HepG2 (cell line): Measurements from ENCODE around the gene CTSA. TPM values are rescaled to one million over a fixed set of nuclear protein-coding genes. Genes with fewer than 3 reads are reported as not detected.

Source experiments
- EED ChIP-seq: sonication (generic); formaldehyde crosslinking; IDR thresholded peaks from 2 replicates; pipeline ENCODE4 v1.5.0; 2020; ENCODE audit warnings: mild to moderate bottlenecking, missing genetic modification reagents
- ELF1 ChIP-seq: sonication (generic); formaldehyde crosslinking; IDR thresholded peaks from 2 replicates; pipeline ENCODE4 v1.4.0; 2020; ENCODE audit warnings: missing genetic modification reagents
- KMT2A ChIP-seq: sonication (generic); formaldehyde crosslinking; IDR thresholded peaks from 2 replicates; pipeline ENCODE4 v1.4.0; 2020; ENCODE audit warnings: missing genetic modification reagents
- PAWR ChIP-seq: sonication (generic); formaldehyde crosslinking; IDR thresholded peaks from 2 replicates; pipeline ENCODE4 v1.4.0; 2020; ENCODE audit warnings: missing genetic modification reagents, mild to moderate bottlenecking, borderline replicate concordance
- PHF21A ChIP-seq: sonication (generic); formaldehyde crosslinking; IDR thresholded peaks from 2 replicates; pipeline ENCODE4 v1.5.0; 2020; ENCODE audit warnings: mild to moderate bottlenecking, missing genetic modification reagents
- PLRG1 ChIP-seq: fragments of 450-650 bp; conservative IDR thresholded peaks from 2 replicates; pipeline ENCODE4 v1.6.1; 2016
- RARG ChIP-seq: sonication (generic); formaldehyde crosslinking; IDR thresholded peaks from 2 replicates; pipeline ENCODE4 v1.4.0; 2020; ENCODE audit warnings: low read depth, mild to moderate bottlenecking, missing genetic modification reagents
- TBX3 ChIP-seq: fragments of 450-650 bp; IDR thresholded peaks from 2 replicates; pipeline ENCODE4 v1.6.1; 2017; ENCODE audit warnings: antibody characterized with exemption, mild to moderate bottlenecking, inconsistent platforms, borderline replicate concordance
- ZEB1 ChIP-seq: IDR thresholded peaks from 2 replicates; pipeline ENCODE4 v1.6.1; 2012; ENCODE audit warnings: mild to moderate bottlenecking, low read depth, inconsistent platforms; ENCODE audit not compliant: insufficient replicate concordance
- ZMAT3 ChIP-seq: sonication (generic); formaldehyde crosslinking; conservative IDR thresholded peaks from 2 replicates; pipeline ENCODE4 v1.7.0; 2021; ENCODE audit warnings: missing genetic modification reagents
- ZNF251 ChIP-seq: sonication (generic); formaldehyde crosslinking; IDR thresholded peaks from 2 replicates; pipeline ENCODE4 v1.9.0; 2021; ENCODE audit warnings: mild to moderate bottlenecking, missing genetic modification reagents
- ZNF34 ChIP-seq: sonication (generic); formaldehyde crosslinking; IDR thresholded peaks from 2 replicates; pipeline ENCODE4 v1.4.0; 2020; ENCODE audit warnings: mild to moderate bottlenecking, missing genetic modification reagents, borderline replicate concordance
- ZNF431 ChIP-seq: sonication (generic); formaldehyde crosslinking; IDR thresholded peaks from 2 replicates; pipeline ENCODE4 v1.9.0; 2022; ENCODE audit warnings: missing genetic modification reagents, low read depth, mild to moderate bottlenecking, borderline replicate concordance
- ZNF552 ChIP-seq: sonication (generic); formaldehyde crosslinking; IDR thresholded peaks from 2 replicates; pipeline ENCODE4 v1.9.0; 2022; ENCODE audit warnings: missing genetic modification reagents, mild to moderate bottlenecking, borderline replicate concordance
- polyA plus RNA-seq, 8 experiments: library from polyadenylated mRNA; depleted of rRNA in 3 of 8; stranded (reverse) in 7 of 8; unstranded in 1 of 8; fragments of >200 nt; fragmentation: Illumina TruSeq in 4 of 8; extraction: Trizol in 4 of 8; gene quantifications; 2 replicates each; pipeline versions ENCODE4 v1.2.1 to v1.2.3, GENCODE V29; 2011 to 2016; ENCODE audit warnings: low read depth in 4 of 8, missing spikeins in 1 of 8, mixed read lengths in 1 of 8; ENCODE audit not compliant: insufficient read depth in 1 of 8
- total RNA-seq, 5 experiments: library from RNA; depleted of rRNA; stranded (reverse); fragments of >200 nt; fragmentation: Illumina TruSeq; extraction: Trizol; gene quantifications; 2 replicates each; pipeline ENCODE4 v1.2.3, GENCODE V29; 2016; ENCODE audit warnings: low read depth in 1 of 5
- TF ChIP-seq, protein P1 (sequence below): fragments of 450-650 bp; IDR thresholded peaks from 2 replicates; pipeline ENCODE4 v1.6.1; 2017; ENCODE audit warnings: mild to moderate bottlenecking
- TF ChIP-seq, protein P2 (sequence below): sonication (generic); formaldehyde crosslinking; conservative IDR thresholded peaks from 2 replicates; pipeline ENCODE4 v1.4.0; 2020; ENCODE audit warnings: missing genetic modification reagents
- TF ChIP-seq, protein P3 (sequence below): sonication (generic); formaldehyde crosslinking; IDR thresholded peaks from 2 replicates; pipeline ENCODE4 v1.4.0; 2020; ENCODE audit warnings: mild to moderate bottlenecking, low read depth, missing genetic modification reagents
- TF ChIP-seq, protein P4 (sequence below): sonication (generic); formaldehyde crosslinking; IDR thresholded peaks from 2 replicates; pipeline ENCODE4 v1.4.0; 2020; ENCODE audit warnings: missing genetic modification reagents
- TF ChIP-seq, protein P5 (sequence below): sonication (generic); formaldehyde crosslinking; IDR thresholded peaks from 2 replicates; pipeline ENCODE4 v1.8.0; 2022; ENCODE audit warnings: mild to moderate bottlenecking, missing genetic modification reagents, borderline replicate concordance
- TF ChIP-seq, protein P6 (sequence below): conservative IDR thresholded peaks from 2 replicates; pipeline ENCODE4 v1.6.1; 2018; ENCODE audit warnings: missing genetic modification reagents
- TF ChIP-seq, protein P7 (sequence below): IDR thresholded peaks from 2 replicates; pipeline ENCODE4 v1.6.1; 2016

The CTSA gene
- total and polyA plus RNA-seq, 2 of the 13 experiments (the other 11 are each of a cell fraction or from before 2014, with no cell fraction given) = 202 to 231 TPM

DNA sequence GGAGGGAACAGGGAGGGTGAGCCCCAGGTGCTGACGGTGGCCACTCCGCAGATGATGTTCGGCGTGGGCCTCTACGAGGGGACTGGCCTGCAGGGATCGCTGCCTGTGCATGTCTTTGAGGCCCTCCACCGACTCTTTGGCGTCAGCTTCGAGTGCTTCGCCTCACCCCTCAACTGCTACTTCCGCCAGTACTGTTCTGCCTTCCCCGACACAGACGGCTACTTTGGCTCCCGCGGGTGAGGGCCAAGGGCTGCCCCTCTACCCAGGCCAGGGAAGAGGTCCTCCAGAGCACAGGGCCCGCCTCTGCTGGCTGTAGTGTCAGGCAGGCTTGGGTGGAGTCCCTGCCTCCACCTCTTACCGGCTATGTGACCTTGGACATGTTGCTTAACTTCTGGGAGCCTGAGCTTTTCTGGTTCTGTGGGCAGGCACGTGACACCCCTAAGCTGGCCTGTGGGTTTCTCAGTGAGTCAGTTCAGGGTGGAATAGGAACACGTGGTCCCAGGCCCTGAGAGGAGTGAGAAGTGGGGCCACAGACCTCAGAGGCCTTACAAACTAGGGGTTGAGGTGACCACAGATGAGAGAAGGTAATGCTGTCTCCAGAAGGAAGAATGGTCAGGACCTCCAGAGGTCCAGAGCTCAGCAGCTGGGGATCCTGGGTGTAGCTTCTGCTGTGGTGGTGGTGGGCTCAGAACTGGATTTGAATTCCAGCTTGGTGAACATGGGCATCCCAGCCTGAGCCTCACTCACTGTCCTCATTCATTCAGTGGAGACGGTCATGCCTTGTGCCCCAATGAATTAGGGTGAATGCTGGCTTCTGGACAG is 55.2 kb downstream of the CTSA start (continued):
- peak; percentile 78; the same call in 1 of the 2 replicates for TF ChIP-seq ZMAT3 (CRISPR knock-in tag)
- 0 out of 2 replicates have a peak, but pooled peaks have one; percentile 45 for TF ChIP-seq TBX3
- no peak for TF ChIP-seq ZNF251
- TF ChIP-seq PAWR (CRISPR knock-in tag) = no peak
- no peak for TF ChIP-seq ZEB1
- TF ChIP-seq, protein P1, sequence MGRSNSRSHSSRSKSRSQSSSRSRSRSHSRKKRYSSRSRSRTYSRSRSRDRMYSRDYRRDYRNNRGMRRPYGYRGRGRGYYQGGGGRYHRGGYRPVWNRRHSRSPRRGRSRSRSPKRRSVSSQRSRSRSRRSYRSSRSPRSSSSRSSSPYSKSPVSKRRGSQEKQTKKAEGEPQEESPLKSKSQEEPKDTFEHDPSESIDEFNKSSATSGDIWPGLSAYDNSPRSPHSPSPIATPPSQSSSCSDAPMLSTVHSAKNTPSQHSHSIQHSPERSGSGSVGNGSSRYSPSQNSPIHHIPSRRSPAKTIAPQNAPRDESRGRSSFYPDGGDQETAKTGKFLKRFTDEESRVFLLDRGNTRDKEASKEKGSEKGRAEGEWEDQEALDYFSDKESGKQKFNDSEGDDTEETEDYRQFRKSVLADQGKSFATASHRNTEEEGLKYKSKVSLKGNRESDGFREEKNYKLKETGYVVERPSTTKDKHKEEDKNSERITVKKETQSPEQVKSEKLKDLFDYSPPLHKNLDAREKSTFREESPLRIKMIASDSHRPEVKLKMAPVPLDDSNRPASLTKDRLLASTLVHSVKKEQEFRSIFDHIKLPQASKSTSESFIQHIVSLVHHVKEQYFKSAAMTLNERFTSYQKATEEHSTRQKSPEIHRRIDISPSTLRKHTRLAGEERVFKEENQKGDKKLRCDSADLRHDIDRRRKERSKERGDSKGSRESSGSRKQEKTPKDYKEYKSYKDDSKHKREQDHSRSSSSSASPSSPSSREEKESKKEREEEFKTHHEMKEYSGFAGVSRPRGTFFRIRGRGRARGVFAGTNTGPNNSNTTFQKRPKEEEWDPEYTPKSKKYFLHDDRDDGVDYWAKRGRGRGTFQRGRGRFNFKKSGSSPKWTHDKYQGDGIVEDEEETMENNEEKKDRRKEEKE = no peak
- TF ChIP-seq RARG (CRISPR knock-in tag) = 0 out of 2 replicates have a peak, but pooled peaks have one; percentile 32
- TF ChIP-seq, protein P2, sequence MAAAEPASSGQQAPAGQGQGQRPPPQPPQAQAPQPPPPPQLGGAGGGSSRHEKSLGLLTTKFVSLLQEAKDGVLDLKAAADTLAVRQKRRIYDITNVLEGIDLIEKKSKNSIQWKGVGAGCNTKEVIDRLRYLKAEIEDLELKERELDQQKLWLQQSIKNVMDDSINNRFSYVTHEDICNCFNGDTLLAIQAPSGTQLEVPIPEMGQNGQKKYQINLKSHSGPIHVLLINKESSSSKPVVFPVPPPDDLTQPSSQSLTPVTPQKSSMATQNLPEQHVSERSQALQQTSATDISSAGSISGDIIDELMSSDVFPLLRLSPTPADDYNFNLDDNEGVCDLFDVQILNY (CRISPR knock-in tag) = no peak
- peak; percentile 93 for TF ChIP-seq ZNF431
- no peak; the same call in 1 of the 2 replicates for TF ChIP-seq KMT2A
- peak; percentile 95 for TF ChIP-seq PHF21A
- peak; percentile 71 for TF ChIP-seq ZNF34 (CRISPR knock-in tag)
- peak; percentile 70 for TF ChIP-seq ELF1 (CRISPR knock-in tag)
- TF ChIP-seq, protein P3, sequence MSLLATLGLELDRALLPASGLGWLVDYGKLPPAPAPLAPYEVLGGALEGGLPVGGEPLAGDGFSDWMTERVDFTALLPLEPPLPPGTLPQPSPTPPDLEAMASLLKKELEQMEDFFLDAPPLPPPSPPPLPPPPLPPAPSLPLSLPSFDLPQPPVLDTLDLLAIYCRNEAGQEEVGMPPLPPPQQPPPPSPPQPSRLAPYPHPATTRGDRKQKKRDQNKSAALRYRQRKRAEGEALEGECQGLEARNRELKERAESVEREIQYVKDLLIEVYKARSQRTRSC = 0 out of 2 replicates have a peak, but pooled peaks have one; percentile 56
- no peak for TF ChIP-seq EED
- TF ChIP-seq, protein P4, sequence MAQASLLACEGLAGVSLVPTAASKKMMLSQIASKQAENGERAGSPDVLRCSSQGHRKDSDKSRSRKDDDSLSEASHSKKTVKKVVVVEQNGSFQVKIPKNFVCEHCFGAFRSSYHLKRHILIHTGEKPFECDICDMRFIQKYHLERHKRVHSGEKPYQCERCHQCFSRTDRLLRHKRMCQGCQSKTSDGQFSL (CRISPR knock-in tag) = peak; percentile 51; the same call in 1 of the 2 replicates
- TF ChIP-seq, protein P5, sequence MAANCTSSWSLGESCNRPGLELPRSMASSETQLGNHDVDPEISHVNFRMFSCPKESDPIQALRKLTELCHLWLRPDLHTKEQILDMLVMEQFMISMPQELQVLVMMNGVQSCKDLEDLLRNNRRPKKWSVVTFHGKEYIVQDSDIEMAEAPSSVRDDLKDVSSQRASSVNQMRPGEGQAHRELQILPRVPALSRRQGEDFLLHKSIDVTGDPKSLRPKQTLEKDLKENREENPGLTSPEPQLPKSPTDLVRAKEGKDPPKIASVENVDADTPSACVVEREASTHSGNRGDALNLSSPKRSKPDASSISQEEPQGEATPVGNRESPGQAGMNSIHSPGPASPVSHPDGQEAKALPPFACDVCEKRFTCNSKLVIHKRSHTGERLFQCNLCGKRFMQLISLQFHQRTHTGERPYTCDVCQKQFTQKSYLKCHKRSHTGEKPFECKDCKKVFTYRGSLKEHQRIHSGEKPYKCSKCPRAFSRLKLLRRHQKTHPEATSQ (CRISPR knock-in tag) = peak; percentile 69
- TF ChIP-seq, protein P6, sequence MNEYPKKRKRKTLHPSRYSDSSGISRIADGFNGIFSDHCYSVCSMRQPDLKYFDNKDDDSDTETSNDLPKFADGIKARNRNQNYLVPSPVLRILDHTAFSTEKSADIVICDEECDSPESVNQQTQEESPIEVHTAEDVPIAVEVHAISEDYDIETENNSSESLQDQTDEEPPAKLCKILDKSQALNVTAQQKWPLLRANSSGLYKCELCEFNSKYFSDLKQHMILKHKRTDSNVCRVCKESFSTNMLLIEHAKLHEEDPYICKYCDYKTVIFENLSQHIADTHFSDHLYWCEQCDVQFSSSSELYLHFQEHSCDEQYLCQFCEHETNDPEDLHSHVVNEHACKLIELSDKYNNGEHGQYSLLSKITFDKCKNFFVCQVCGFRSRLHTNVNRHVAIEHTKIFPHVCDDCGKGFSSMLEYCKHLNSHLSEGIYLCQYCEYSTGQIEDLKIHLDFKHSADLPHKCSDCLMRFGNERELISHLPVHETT = peak; percentile 67
- peak; percentile 71; the same call in 1 of the 2 replicates for TF ChIP-seq ZNF552 (CRISPR knock-in tag)
- TF ChIP-seq, protein P7, sequence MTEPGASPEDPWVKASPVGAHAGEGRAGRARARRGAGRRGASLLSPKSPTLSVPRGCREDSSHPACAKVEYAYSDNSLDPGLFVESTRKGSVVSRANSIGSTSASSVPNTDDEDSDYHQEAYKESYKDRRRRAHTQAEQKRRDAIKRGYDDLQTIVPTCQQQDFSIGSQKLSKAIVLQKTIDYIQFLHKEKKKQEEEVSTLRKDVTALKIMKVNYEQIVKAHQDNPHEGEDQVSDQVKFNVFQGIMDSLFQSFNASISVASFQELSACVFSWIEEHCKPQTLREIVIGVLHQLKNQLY (CRISPR knock-in tag) = peak; percentile 98
- no peak for TF ChIP-seq PLRG1
